T-helper 2 cell (primary cell): Measurements from ENCODE around the gene SLIT1.

ENCODE experiments used
- DNase-seq, 5 experiments: peaks; one replicate each; pipeline versions ENCODE4 v3.0.0 to v3.0.0-alpha.2; 2012 to 2022

SLIT1 gene

DNA sequence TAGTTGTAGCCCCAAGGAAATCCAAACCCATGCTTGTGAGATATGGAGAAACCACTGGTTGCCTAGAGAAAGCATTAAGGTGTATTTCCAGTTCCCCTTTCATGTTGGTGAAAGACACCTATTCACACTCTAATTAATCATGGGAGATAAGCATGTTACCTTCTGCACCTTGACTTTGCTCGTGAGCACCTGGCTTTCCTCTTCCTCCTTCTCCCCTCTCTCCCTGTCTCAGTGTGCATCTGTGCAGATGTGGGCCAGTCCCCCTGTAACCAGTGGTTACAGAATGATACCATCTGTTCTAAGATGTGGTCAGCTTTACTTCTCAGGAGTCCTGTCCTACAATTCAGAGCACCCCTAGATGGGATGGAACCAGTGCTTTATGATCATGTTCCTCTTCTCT, 193.0 kb downstream of the SLIT1 start:
- no peak for DNase-seq

DNA sequence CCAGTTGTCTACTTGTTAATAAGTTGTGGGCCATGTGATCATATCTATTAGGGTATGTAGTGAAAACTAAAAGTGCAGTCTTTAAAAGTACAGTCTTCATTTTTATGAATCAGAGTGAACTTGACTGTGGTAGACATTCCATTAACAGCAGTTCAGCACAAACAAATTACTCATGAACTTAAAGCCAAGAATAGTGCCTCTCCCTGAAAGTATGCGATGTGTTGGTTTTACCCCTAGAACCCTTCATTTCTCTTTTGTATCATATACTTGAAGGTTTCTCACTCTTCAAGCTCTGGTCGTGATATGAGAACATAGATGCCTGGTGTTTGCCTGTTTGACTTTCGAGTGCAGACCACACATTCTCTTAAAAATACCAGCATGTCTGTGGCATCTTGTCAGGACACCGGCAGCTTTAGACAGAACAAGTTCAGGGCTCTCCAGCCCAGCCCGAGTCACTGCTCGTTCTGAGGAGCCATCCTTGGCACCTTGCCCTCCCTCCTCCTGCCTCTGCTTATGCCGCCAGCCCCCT, 194.4 kb downstream of the SLIT1 start:
- peak in 1 of 5 experiments; percentile 16 for DNase-seq

GRCh38 chr10:96988426-96988825, 197.3 kb downstream of the SLIT1 start:
- no peak for DNase-seq

- no peak for DNase-seq
These were observed 197.9 kb downstream of the SLIT1 start for GRCh38 chr10:96987842-96988175.

DNA sequence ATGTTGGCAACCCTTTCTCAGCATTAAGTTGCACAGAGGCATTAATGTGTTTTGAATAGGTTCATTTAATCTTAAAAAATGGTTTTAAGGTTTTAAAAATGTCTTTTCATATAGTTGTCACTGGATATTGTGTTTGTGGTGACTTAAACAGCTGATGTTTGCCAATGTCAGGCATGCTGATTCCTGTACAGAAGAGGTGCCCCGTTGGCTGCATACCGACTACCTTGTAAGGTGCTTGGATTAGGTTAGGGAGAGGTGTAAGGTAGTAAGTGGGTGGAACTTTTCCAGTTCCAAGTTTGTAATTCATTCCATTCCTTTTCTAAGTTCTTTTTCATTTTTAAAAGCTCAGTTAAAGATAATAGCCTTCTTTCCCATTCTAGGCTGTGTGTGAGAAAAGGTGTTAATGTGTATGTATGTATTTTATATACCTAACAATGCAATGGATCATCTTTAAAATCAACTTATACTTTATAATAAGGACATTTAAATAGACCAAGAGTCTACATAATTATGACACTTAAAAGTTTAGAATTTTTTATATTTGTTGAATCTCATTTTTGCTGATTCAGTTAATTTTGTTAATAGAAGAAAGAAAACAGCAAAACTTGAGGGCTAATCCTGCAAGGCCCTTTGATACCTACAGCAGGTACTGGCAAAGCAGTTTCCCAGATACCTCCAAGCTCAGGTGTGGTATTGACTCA, 198.5 kb downstream of the SLIT1 start:
- no peak for DNase-seq

GRCh38 chr10:96986200-96986856, 199.4 kb downstream of the SLIT1 start:
- no peak for DNase-seq

GRCh38 chr10:96984541-96985131, 201.1 kb downstream of the SLIT1 start:
- no peak for DNase-seq

DNA sequence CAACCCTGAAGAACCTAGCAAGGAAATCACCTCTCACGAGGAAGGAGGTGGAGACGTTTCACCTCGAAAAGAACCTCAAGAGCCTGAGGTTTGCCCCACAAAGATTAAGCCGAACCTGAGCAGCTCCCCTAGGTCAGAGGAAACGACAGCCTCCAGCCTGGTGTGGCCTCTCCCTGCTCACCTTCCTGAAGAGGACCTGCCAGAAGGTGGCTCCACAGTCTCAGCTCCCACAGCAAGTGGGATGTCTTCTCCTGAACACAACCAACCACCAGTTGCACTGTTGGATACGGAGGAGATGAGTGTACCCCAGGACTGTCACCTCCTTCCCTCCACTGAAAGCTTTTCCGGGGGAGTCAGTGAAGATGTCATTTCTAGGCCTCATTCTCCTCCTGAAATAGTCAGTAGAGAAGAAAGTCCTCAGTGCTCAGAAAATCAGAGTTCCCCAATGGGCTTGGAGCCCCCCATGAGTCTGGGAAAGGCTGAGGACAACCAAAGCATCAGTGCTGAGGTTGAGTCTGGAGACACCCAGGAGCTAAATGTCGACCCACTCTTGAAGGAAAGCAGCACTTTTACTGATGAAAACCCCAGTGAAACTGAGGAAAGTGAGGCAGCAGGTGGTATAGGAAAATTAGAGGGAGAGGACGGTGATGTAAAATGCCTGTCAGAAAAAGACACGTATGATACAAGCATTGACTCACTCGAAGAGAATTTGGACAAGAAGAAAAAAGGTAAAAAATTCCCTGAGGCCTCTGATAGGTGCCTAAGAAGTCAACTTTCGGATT, 203.4 kb downstream of the SLIT1 start:
- no peak for DNase-seq

DNA sequence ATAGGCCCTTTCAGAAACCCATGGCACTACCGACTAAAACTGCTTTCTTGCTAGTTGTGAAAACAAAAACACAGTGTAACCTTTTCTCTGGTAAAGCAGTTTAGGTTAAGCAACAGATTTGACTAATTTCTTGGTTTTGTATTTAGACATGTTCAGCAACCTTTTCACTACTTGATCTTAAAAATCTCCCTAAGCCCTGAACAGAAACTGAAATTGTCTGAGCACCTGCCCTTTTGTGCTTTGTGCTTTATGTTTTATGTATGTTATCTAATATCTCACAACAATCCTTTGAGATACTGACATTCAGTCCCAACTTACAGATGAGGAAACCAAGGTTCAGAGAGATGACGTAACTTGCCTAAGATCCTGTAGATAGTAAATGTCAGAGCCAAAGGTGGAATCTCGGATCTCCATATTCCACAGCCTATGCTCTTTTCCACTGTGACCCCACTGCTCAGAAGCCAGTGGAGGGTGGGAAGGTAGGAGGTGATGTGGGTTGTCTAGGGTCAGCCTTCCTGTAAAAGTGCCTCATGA, 207.1 kb downstream of the SLIT1 start:
- peak in 1 of 5 experiments; percentile 85 for DNase-seq

GRCh38 chr10:96975136-96975535, 210.6 kb downstream of the SLIT1 start:
- no peak for DNase-seq

DNA sequence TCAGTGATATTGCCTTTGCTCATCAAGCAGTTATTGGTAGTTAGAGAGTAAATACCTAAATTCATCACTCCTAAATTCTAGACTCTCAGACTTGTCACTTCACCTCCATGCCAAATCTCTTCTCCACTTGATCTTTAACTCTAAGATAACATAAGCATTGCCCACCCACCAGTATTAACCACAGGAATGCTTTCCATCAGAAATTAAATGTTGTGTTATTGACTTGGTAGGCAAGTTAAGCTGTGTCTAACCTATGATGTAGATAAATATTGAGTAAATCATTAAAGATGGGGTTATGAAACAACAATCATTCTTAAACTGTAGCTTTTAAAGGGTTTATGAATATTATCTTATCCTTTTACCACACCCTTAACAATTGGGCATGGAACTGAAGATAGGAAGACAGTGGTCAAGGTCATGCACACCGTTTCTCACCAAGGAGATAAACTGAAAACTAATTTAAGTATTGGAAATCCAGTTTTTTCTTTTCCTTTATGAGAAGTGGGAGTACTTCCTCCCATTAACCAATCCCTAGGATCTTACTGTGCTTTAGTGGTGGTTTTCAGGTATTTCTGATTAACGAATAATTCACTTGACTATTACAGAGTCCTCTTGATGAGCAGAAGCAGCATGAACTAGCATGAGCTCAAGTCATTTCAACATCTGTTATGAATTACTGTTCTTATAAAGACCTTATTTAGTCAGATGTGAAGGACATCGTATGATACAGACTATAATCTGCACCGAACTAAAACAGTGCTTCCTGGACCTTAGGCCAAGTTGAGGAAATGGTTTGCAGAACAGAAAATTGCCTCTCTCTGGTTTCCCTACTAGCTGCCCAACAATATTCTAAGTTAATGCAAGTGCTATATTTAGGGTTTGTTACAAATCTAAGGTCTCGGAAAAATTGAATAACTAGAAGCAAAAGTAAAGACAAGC, 211.7 kb downstream of the SLIT1 start:
- DNase-seq, result no peak

DNA sequence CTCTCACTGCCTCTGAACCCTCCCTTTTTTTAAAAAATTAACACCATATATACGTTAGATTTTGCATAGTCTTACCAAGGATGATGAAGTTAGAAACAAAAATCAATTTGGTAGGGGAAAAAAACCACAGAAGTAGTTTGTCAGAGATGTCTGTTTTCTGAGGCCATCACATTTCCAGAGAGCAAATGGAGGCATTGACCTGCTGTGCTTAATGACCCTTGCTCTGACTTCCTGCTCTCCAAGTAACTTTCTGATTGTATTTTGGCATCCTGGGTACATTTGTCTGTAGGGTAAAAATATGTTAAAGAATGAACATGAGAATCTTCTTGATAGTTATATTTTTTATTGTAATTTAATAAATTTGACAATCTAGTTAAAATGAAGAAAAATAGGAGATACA, 213.5 kb downstream of the SLIT1 start:
- no peak for DNase-seq

DNA sequence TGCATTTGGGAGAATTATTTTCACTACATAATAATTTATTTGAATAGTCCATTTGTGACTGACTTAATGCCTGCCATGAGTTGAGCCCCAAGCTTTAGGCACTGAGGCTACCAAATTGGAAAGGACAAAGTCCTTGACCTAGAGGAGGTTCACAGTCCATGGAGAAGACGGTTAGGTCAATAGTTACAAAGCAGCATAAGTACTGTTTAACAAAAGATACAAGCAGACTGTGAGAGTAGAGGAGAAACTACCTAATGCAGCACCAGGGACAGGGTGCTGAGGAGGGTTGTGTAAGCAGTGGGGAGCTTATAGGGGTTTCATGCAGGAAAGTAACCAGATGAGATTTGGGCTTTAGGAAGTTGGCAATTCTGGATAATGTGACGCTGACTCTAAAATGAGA, 214.4 kb downstream of the SLIT1 start:
- no peak for DNase-seq

DNA sequence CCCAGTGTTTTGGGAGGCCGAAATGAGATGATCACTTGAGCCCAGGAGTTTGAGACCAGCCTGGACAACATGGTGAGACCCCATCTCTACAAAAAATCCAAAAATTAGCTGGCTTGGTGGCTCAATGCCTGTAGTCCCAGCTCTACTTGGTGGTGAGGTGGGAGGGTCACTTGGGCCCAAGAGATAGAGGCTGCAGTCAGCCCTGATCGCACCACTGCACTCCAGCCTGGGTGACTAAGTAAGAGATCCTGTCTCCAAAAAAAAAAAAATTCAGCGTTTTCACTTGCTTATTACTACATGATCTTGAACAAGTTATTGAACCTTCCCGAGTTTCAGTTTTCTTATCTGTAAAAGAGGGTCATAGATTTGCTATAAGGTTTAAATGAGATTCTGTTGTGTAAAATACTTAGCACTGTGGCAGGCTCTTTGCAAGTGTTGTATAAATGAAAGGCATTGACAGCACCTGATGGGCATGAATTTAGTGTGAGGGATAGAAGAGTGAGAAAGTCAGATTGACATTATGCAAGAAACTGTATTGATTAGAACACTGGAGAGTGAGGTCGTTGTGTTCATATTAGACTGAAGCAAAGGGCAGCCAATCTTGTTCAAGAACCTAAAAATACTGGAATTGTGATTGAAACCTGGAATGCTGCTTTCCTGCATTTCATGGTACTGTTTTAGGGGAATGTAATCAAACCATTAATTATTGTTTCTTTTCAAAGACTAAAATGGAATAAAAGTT, 216.9 kb downstream of the SLIT1 start:
- DNase-seq, result no peak

GRCh38 chr10:96967847-96968246, 217.9 kb downstream of the SLIT1 start:
- DNase-seq, result no peak

- DNase-seq, result no peak
These were observed 221.6 kb downstream of the SLIT1 start for GRCh38 chr10:96964131-96964530.

DNA sequence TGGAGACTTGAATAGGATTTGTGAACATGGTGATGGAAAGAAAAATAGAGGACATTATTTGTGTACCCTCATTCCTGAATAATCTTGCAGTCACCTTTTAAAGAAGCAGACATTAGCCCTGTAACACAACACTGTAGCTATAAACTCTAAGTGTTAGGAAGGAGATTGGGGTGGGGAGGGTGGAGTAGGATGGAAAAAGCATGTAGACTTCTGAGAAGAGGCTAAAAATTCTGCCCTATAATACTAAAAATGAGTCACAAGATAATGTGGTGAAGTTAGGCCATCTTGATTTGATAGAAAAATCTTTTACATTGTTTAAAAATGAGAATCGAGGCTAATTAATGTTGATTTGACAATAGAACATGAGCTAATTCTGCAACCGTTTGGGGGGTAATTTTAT, 224.9 kb downstream of the SLIT1 start:
- DNase-seq, result no peak

- no peak for DNase-seq
These were observed 226.0 kb downstream of the SLIT1 start for GRCh38 chr10:96959733-96960132.

- no peak for DNase-seq
These were observed 227.7 kb downstream of the SLIT1 start for GRCh38 chr10:96958071-96958470.

DNA sequence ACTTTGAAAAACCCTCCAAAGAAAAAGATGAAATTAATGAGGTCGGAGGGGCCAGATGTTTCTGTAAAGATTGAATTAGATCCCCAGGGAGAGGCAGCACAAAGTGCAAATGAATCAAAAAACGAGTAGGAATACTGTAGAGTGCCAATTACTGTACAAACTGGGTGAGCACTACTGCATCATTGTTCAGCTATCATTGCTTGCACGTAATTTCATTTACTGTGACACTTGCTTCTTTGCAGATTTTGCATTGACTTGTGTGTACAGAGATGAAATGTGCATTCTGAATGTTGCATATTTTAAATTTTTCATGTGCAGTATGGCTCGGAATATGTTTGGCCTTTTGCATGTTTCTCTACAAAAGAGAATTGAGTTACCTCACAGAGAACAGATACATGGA, 230.0 kb downstream of the SLIT1 start:
- DNase-seq, result no peak

DNA sequence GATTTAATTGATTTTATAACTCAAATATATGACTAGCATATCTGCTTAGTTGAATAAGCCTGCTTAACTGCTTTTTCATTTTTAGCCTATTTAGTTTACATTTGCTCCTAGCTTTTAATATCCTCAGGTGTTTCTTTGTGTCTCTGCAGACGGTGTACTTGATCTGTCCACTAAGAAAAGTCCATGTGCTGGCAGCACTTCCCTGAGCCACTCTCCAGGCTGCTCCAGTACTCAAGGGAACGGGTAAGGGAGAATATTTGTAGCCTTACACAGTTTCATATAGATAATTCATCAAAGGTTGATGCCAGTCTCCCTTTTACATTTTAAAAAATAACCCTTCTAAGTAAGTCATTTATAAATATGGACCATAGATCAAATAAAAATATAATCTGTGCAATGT, 233.8 kb downstream of the SLIT1 start:
- no peak for DNase-seq
